Vagina (tissue), 2 donors: ENCODE data around the gene NALCN.

ENCODE experiments used
- POLR2A ChIP-seq, 2 donors: fragments of 450-650 bp; IDR thresholded peaks; one replicate each; pipeline ENCODE4 v1.6.1; 2017; ENCODE audit warnings: antibody characterized with exemption in 2 of 2, mild to moderate bottlenecking in 2 of 2, moderate library complexity in 2 of 2
- TF ChIP-seq, protein P1 (sequence below), 3 experiments: fragments of 450-650 bp in 2 of 3; fragments of 200-600 bp in 1 of 3; sonication (generic) in 1 of 3; IDR thresholded peaks; one replicate each; pipeline ENCODE4 v1.5.1; 2017 to 2019; ENCODE audit warnings: antibody characterized with exemption in 3 of 3, mild to moderate bottlenecking in 2 of 3, moderate library complexity in 2 of 3

DNA sequence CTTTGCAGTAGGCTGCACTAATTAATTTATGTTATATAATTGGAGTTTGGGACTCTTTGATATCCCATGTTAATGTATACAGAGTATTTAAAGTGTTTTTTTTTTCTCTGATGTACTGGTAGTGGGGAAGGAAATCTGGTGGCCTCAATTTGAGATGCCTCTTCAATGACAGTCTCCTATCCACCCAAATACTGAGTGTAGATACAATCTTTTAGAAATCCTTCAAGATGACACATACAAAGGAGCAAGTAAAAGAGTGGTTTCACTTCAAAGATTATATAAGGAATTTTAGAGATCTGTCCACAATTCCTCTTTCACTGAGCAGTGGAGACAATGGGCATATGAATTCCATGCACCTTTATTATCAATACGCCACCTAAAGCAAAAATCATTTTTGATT lies 15.1 kb downstream of the NALCN start:
- no peak for TF ChIP-seq POLR2A (IDR thresholded peaks at IDR 0.05)
- TF ChIP-seq, protein P1, sequence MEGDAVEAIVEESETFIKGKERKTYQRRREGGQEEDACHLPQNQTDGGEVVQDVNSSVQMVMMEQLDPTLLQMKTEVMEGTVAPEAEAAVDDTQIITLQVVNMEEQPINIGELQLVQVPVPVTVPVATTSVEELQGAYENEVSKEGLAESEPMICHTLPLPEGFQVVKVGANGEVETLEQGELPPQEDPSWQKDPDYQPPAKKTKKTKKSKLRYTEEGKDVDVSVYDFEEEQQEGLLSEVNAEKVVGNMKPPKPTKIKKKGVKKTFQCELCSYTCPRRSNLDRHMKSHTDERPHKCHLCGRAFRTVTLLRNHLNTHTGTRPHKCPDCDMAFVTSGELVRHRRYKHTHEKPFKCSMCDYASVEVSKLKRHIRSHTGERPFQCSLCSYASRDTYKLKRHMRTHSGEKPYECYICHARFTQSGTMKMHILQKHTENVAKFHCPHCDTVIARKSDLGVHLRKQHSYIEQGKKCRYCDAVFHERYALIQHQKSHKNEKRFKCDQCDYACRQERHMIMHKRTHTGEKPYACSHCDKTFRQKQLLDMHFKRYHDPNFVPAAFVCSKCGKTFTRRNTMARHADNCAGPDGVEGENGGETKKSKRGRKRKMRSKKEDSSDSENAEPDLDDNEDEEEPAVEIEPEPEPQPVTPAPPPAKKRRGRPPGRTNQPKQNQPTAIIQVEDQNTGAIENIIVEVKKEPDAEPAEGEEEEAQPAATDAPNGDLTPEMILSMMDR (IDR thresholded peaks at IDR 0.05): no peak
